Loucy (cell line): Measurements from ENCODE around the gene RTP3.

Experiments used
- H2AFZ ChIP-seq: fragments of 200-600 bp; sonication (generic); 2 replicates; pipeline ENCODE4 v1.6.0; 2016; ENCODE audit warnings: antibody characterized with exemption, mild to moderate bottlenecking, low read length, moderate library complexity
- H3F3A ChIP-seq: fragments of 200-600 bp; 2 replicates; pipeline ENCODE4 v1.6.0; 2016; ENCODE audit warnings: antibody characterized with exemption, low read depth, mild to moderate bottlenecking
- H3K27me3 ChIP-seq: fragments of 200-600 bp; sonication (generic); 2 replicates; pipeline ENCODE4 v1.6.1; 2014; ENCODE audit warnings: low read length, mild to moderate bottlenecking; ENCODE audit not compliant: insufficient read depth, poor library complexity, severe bottlenecking
- H3K36me3 ChIP-seq: fragments of 200-600 bp; sonication (generic); 2 replicates; pipeline ENCODE4 v1.6.1; 2016; ENCODE audit warnings: low read length; ENCODE audit not compliant: insufficient read depth
- H3K4me1 ChIP-seq: fragments of 200-600 bp; sonication (generic); 2 replicates; pipeline ENCODE4 v1.5.1; 2014; ENCODE audit warnings: low read length, mild to moderate bottlenecking; ENCODE audit not compliant: insufficient read depth, poor library complexity, severe bottlenecking
- H3K4me2 ChIP-seq: fragments of 200-600 bp; sonication (generic); 2 replicates; pipeline ENCODE4 v1.6.0; 2014; ENCODE audit warnings: antibody characterized with exemption, low read length, low read depth, mild to moderate bottlenecking; ENCODE audit not compliant: poor library complexity, severe bottlenecking
- H3K4me3 ChIP-seq: fragments of 200-600 bp; sonication (generic); 2 replicates; pipeline ENCODE4 v1.5.1; 2014; ENCODE audit warnings: low read length, mild to moderate bottlenecking, mixed read lengths; ENCODE audit not compliant: poor library complexity, severe bottlenecking
- H3K79me2 ChIP-seq: fragments of 200-600 bp; sonication (generic); 2 replicates; pipeline ENCODE4 v1.6.1; 2014; ENCODE audit warnings: low read length; ENCODE audit not compliant: insufficient read depth
- H3K9ac ChIP-seq: fragments of 200-600 bp; sonication (generic); 2 replicates; pipeline ENCODE4 v1.6.0; 2014; ENCODE audit warnings: mild to moderate bottlenecking, low read depth, low read length, moderate library complexity; ENCODE audit not compliant: poor library complexity, severe bottlenecking
- H3K9me2 ChIP-seq: fragments of 200-600 bp; sonication (generic); replicated peaks from 2 replicates; pipeline ENCODE4 v1.6.1; 2016; ENCODE audit warnings: low read depth, low read length, mixed read lengths
- H3K9me3 ChIP-seq: fragments of 200-600 bp; sonication (generic); 2 replicates; pipeline ENCODE4 v1.6.1; 2014; ENCODE audit warnings: mild to moderate bottlenecking, antibody characterized with exemption, low read length, low read depth; ENCODE audit not compliant: insufficient read depth
- H4K20me1 ChIP-seq: fragments of 200-600 bp; sonication (generic); 2 replicates; pipeline ENCODE4 v1.6.0; 2014; ENCODE audit warnings: antibody characterized with exemption, low read length, mild to moderate bottlenecking; ENCODE audit not compliant: insufficient read depth, poor library complexity, severe bottlenecking
- EZH2phosphoT487 ChIP-seq: fragments of 200-600 bp; IDR thresholded peaks from 2 replicates; pipeline ENCODE4 v1.6.1; 2018; ENCODE audit warnings: antibody characterized with exemption, mild to moderate bottlenecking, moderate library complexity, borderline replicate concordance
- TF ChIP-seq, protein P1 (sequence below): fragments of 200-600 bp; sonication (generic); conservative IDR thresholded peaks from 2 replicates; pipeline ENCODE4 v1.5.1; 2014; ENCODE audit warnings: mild to moderate bottlenecking, antibody characterized with exemption, low read length

The RTP3 gene

DNA sequence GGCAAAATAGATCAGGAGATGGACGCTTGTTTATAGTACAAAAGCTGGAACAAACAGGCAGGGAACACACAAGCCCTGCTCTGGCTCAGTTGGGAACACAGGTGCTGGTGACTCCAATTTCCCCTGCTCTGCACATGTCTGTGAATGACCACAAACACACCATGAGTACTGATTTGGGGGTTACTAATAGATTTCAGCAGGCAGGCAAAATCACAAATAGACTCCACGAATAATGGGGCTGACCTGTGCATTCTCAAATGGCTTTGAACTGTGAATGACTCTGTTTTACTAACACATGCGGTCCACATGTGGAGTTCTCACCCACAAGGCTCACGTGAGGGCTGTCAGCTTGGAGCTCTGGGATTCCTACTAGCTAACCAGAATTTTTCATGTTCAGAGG, 3.9 kb downstream of the RTP3 start:
- no peak overlapping the region for H3K4me3 ChIP-seq
- H3K9me3 ChIP-seq = no peaks in the 10 kb centered on the region
- no peaks in the 10 kb centered on the region for H3K36me3 ChIP-seq
- no peaks in the 10 kb centered on the region for H3F3A ChIP-seq
- peaks cover 65% of the 10 kb centered on the region for H3K4me1 ChIP-seq
- H3K27me3 ChIP-seq = no peaks in the 10 kb centered on the region
- H3K9ac ChIP-seq = peak overlapping the region; percentile 13
- no peak for TF ChIP-seq EZH2phosphoT487
- TF ChIP-seq, protein P1, sequence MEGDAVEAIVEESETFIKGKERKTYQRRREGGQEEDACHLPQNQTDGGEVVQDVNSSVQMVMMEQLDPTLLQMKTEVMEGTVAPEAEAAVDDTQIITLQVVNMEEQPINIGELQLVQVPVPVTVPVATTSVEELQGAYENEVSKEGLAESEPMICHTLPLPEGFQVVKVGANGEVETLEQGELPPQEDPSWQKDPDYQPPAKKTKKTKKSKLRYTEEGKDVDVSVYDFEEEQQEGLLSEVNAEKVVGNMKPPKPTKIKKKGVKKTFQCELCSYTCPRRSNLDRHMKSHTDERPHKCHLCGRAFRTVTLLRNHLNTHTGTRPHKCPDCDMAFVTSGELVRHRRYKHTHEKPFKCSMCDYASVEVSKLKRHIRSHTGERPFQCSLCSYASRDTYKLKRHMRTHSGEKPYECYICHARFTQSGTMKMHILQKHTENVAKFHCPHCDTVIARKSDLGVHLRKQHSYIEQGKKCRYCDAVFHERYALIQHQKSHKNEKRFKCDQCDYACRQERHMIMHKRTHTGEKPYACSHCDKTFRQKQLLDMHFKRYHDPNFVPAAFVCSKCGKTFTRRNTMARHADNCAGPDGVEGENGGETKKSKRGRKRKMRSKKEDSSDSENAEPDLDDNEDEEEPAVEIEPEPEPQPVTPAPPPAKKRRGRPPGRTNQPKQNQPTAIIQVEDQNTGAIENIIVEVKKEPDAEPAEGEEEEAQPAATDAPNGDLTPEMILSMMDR = no peak
- H2AFZ ChIP-seq = 0 out of 2 replicates have a peak overlapping the region, but pooled peaks have one; percentile 14
- no peaks in the 10 kb centered on the region for H3K9me2 ChIP-seq
- H3K79me2 ChIP-seq = no peaks in the 10 kb centered on the region
- no peaks in the 10 kb centered on the region for H4K20me1 ChIP-seq
- H3K4me2 ChIP-seq = peak overlapping the region; percentile 46

DNA sequence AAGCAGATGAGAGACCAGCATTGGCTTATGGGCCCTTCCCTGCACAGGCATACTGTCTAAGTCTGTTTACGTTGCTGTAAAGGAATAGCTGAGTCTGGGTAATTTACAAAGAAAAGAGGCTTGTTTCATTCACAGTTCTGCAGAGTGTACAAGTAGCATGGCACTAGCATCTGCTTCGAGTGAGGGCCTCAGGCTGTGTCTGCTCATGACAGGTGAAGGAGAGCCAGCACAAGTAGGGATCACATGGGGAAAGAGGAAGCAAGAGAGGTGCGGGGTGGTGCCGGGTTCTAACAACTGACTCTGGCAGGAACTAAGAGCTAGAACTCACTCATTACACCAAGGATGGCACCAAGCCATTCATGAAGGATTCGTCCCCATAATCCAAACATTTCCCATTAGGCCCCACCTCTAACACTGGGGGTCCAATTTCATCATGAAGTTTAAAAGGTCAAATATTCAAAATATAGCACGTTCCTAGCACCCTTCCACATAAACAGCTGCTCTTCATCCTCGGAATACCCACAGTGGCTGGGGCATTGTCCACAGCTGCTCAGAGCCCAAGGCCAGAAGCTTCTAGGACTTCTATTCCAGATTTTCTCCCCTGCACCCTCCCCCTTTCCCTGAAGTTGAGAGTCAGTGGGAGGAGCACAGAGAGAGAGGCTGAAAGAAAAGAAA, 5.6 kb downstream of the RTP3 start:
- Histone ChIP-seq H3K36me3 (no peaks in the 10 kb centered on the region), H3K4me3 (no peak overlapping the region), H4K20me1 (no peaks in the 10 kb centered on the region), H2AFZ (peak overlapping the region; percentile 9; the same call in 1 of the 2 replicates), H3K9me2 (no peaks in the 10 kb centered on the region), H3K9ac (no peak overlapping the region), H3K9me3 (no peaks in the 10 kb centered on the region), H3K27me3 (no peaks in the 10 kb centered on the region), H3F3A (no peaks in the 10 kb centered on the region), H3K4me2 (no peak overlapping the region), H3K79me2 (no peaks in the 10 kb centered on the region), H3K4me1 (peaks cover 52% of the 10 kb centered on the region)
- TF ChIP-seq, protein P1 = no peak
- TF ChIP-seq EZH2phosphoT487 = no peak

DNA sequence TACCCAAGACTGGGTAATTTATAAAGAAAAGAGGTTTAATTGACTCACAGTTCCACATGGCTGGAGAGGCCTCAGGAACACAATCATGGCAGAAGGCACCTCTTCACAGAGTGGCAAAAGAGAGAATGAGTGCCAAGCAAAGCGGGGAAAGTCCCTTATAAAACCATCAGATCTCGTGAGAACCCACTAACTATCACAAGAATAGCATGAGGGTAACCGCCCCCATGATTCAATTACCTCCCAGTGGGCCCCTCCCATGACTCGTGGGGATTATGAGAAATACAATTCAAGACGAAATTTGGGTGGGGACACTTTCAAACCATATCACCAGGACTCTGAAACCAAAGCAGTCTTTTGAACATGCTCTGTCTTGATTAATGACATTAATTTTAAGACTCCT, 7.0 kb downstream of the RTP3 start:
- Histone ChIP-seq H3K4me2 (no peak overlapping the region), H3K4me1 (peaks cover 41% of the 10 kb centered on the region), H3K9me2 (no peaks in the 10 kb centered on the region), H3K79me2 (no peaks in the 10 kb centered on the region), H3K36me3 (no peaks in the 10 kb centered on the region), H4K20me1 (no peaks in the 10 kb centered on the region), H3K9ac (no peak overlapping the region), H2AFZ (no peak overlapping the region), H3F3A (no peaks in the 10 kb centered on the region), H3K27me3 (no peaks in the 10 kb centered on the region), H3K9me3 (no peaks in the 10 kb centered on the region), H3K4me3 (no peak overlapping the region)
- TF ChIP-seq EZH2phosphoT487 = no peak
- TF ChIP-seq, protein P1 = no peak
